HepG2 (cell line): Measurements from ENCODE around the gene LONP1.

Experiments used
- EP300 ChIP-seq, 3 experiments: sonication (generic) in 1 of 3; formaldehyde crosslinking in 1 of 3; IDR thresholded peaks; 2 replicates each; pipeline versions ENCODE4 v1.5.1 to v1.6.1; 2011 to 2020; ENCODE audit warnings: low read depth in 2 of 3, low read length in 2 of 3, borderline replicate concordance in 1 of 3, improper control_type of control experiment in 1 of 3, mild to moderate bottlenecking in 1 of 3, missing genetic modification reagents in 1 of 3, moderate library complexity in 1 of 3
- ISX ChIP-seq: sonication (generic); formaldehyde crosslinking; conservative IDR thresholded peaks from 2 replicates; pipeline ENCODE4 v1.5.0; 2020; ENCODE audit warnings: missing genetic modification reagents
- MED13 ChIP-seq: sonication (generic); formaldehyde crosslinking; IDR thresholded peaks from 2 replicates; pipeline ENCODE4 v1.5.0; 2020; ENCODE audit warnings: missing genetic modification reagents
- RFX5 ChIP-seq: IDR thresholded peaks from 2 replicates; pipeline ENCODE4 v1.6.1; 2011; ENCODE audit warnings: low read depth, low read length, improper control_type of control experiment
- ZNF138 ChIP-seq: sonication (generic); formaldehyde crosslinking; IDR thresholded peaks from 2 replicates; pipeline ENCODE4 v1.5.0; 2020; ENCODE audit warnings: mild to moderate bottlenecking, low read depth, missing genetic modification reagents
- ZNF30 ChIP-seq: sonication (generic); formaldehyde crosslinking; IDR thresholded peaks from 2 replicates; pipeline ENCODE4 v1.5.0; 2020; ENCODE audit warnings: mild to moderate bottlenecking, missing genetic modification reagents
- ZNF567 ChIP-seq: sonication (generic); formaldehyde crosslinking; IDR thresholded peaks from 2 replicates; pipeline ENCODE4 v1.8.1; 2023; ENCODE audit warnings: mild to moderate bottlenecking, missing genetic modification reagents, borderline replicate concordance
- TF ChIP-seq, protein P1 (sequence below): sonication (generic); formaldehyde crosslinking; IDR thresholded peaks from 2 replicates; pipeline ENCODE4 v1.4.0; 2020; ENCODE audit warnings: mild to moderate bottlenecking, missing genetic modification reagents
- TF ChIP-seq, protein P2 (sequence below): sonication (generic); formaldehyde crosslinking; IDR thresholded peaks from 2 replicates; pipeline ENCODE4 v1.4.0; 2020; ENCODE audit warnings: missing genetic modification reagents
- TF ChIP-seq, protein P3 (sequence below), 2 experiments: IDR thresholded peaks; 2 replicates each; pipeline ENCODE4 v1.6.1; 2011 to 2012; ENCODE audit warnings: low read length in 2 of 2, borderline replicate concordance in 1 of 2, low read depth in 1 of 2, mild to moderate bottlenecking in 1 of 2, moderate library complexity in 1 of 2

DNA sequence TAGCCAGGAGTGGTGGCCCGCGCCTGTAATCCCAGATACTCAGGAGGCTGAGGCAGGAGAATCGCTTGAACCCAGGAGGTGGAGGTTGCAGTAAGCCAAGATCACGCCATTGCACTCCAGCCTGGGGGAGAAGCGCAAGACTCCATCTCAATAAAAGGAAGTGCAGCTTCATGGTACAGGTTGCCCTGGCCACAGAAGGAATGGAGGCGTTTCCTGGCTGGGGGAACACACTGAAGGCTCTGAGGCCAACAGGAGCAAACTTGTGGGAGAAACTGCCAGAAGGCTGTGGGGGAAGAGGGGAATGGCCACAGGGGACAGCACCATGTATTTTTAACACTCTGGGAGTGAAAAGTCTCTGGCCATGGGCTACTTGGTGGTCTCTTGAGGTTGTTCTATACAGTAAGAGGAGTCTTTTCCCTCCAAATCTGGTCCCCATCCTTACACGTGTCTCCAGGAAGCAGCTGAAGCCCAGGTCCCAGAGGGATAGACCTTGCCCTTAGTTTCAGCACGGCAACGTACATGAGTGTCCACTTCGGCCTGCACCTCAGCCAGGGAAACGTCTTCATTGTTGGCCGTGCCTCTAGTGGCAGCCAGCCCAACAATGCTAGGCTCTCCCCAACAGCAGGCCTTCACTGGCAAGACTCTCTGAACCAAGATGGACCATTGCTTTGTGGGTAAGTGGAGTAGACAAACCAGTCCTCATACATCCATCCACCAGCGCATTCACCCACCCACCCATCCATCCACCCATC is 47.1 kb downstream of the LONP1 start:
- no peak for TF ChIP-seq ZNF567 (CRISPR knock-in tag)
- no peak for TF ChIP-seq EP300 (IDR thresholded peaks at IDR 0.05; ENCODE audit: low read depth in 2 of 2, low read length in 2 of 2)
- no peak for TF ChIP-seq EP300 (CRISPR knock-in tag; IDR thresholded peaks at IDR 0.05; ENCODE audit: borderline replicate concordance)
- no peak for TF ChIP-seq ZNF138 (CRISPR knock-in tag)
- TF ChIP-seq RFX5, result no peak
- no peak for TF ChIP-seq ISX (CRISPR knock-in tag)
- TF ChIP-seq, protein P1, sequence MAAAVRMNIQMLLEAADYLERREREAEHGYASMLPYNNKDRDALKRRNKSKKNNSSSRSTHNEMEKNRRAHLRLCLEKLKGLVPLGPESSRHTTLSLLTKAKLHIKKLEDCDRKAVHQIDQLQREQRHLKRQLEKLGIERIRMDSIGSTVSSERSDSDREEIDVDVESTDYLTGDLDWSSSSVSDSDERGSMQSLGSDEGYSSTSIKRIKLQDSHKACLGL (CRISPR knock-in tag), result no peak
- TF ChIP-seq, protein P2, sequence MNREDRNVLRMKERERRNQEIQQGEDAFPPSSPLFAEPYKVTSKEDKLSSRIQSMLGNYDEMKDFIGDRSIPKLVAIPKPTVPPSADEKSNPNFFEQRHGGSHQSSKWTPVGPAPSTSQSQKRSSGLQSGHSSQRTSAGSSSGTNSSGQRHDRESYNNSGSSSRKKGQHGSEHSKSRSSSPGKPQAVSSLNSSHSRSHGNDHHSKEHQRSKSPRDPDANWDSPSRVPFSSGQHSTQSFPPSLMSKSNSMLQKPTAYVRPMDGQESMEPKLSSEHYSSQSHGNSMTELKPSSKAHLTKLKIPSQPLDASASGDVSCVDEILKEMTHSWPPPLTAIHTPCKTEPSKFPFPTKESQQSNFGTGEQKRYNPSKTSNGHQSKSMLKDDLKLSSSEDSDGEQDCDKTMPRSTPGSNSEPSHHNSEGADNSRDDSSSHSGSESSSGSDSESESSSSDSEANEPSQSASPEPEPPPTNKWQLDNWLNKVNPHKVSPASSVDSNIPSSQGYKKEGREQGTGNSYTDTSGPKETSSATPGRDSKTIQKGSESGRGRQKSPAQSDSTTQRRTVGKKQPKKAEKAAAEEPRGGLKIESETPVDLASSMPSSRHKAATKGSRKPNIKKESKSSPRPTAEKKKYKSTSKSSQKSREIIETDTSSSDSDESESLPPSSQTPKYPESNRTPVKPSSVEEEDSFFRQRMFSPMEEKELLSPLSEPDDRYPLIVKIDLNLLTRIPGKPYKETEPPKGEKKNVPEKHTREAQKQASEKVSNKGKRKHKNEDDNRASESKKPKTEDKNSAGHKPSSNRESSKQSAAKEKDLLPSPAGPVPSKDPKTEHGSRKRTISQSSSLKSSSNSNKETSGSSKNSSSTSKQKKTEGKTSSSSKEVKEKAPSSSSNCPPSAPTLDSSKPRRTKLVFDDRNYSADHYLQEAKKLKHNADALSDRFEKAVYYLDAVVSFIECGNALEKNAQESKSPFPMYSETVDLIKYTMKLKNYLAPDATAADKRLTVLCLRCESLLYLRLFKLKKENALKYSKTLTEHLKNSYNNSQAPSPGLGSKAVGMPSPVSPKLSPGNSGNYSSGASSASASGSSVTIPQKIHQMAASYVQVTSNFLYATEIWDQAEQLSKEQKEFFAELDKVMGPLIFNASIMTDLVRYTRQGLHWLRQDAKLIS, result no peak
- TF ChIP-seq ZNF30 (CRISPR knock-in tag), result no peak
- TF ChIP-seq MED13 (CRISPR knock-in tag), result no peak
- TF ChIP-seq, protein P3, sequence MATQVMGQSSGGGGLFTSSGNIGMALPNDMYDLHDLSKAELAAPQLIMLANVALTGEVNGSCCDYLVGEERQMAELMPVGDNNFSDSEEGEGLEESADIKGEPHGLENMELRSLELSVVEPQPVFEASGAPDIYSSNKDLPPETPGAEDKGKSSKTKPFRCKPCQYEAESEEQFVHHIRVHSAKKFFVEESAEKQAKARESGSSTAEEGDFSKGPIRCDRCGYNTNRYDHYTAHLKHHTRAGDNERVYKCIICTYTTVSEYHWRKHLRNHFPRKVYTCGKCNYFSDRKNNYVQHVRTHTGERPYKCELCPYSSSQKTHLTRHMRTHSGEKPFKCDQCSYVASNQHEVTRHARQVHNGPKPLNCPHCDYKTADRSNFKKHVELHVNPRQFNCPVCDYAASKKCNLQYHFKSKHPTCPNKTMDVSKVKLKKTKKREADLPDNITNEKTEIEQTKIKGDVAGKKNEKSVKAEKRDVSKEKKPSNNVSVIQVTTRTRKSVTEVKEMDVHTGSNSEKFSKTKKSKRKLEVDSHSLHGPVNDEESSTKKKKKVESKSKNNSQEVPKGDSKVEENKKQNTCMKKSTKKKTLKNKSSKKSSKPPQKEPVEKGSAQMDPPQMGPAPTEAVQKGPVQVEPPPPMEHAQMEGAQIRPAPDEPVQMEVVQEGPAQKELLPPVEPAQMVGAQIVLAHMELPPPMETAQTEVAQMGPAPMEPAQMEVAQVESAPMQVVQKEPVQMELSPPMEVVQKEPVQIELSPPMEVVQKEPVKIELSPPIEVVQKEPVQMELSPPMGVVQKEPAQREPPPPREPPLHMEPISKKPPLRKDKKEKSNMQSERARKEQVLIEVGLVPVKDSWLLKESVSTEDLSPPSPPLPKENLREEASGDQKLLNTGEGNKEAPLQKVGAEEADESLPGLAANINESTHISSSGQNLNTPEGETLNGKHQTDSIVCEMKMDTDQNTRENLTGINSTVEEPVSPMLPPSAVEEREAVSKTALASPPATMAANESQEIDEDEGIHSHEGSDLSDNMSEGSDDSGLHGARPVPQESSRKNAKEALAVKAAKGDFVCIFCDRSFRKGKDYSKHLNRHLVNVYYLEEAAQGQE (IDR thresholded peaks at IDR 0.05; ENCODE audit: borderline replicate concordance in 1 of 2, low read depth in 1 of 2, low read length in 2 of 2), result no peak
